HCT116 (cell line): ENCODE measurements around the gene DHRS7C.

Experiments
- CTCF ChIP-seq, 3 experiments: fragments of 200-600 bp in 1 of 3; sonication (generic) in 1 of 3; IDR thresholded peaks in 2 of 3; conservative IDR thresholded peaks in 1 of 3; 2 replicates each; pipeline ENCODE4 v1.5.1; 2012 to 2017; ENCODE audit warnings: low read depth in 2 of 3, low read length in 2 of 3, antibody characterized with exemption in 1 of 3, borderline replicate concordance in 1 of 3, control low read depth in 1 of 3, mild to moderate bottlenecking in 1 of 3, mixed read lengths in 1 of 3, mixed run types in 1 of 3, moderate library complexity in 1 of 3; ENCODE audit not compliant: insufficient read depth in 1 of 3
- EZH2 ChIP-seq: fragments of 200-600 bp; sonication (generic); IDR thresholded peaks from 2 replicates; pipeline ENCODE4 v1.6.1; 2017; ENCODE audit warnings: antibody characterized with exemption, mixed run types
- TF ChIP-seq, protein P1 (sequence below): IDR thresholded peaks from 2 replicates; pipeline ENCODE4 v1.6.1; 2012; ENCODE audit warnings: low read depth

GRCh38 chr17:9729735-9730420, 61.5 kb downstream of the DHRS7C start:
- TF ChIP-seq EZH2: no peak
- TF ChIP-seq, protein P1, sequence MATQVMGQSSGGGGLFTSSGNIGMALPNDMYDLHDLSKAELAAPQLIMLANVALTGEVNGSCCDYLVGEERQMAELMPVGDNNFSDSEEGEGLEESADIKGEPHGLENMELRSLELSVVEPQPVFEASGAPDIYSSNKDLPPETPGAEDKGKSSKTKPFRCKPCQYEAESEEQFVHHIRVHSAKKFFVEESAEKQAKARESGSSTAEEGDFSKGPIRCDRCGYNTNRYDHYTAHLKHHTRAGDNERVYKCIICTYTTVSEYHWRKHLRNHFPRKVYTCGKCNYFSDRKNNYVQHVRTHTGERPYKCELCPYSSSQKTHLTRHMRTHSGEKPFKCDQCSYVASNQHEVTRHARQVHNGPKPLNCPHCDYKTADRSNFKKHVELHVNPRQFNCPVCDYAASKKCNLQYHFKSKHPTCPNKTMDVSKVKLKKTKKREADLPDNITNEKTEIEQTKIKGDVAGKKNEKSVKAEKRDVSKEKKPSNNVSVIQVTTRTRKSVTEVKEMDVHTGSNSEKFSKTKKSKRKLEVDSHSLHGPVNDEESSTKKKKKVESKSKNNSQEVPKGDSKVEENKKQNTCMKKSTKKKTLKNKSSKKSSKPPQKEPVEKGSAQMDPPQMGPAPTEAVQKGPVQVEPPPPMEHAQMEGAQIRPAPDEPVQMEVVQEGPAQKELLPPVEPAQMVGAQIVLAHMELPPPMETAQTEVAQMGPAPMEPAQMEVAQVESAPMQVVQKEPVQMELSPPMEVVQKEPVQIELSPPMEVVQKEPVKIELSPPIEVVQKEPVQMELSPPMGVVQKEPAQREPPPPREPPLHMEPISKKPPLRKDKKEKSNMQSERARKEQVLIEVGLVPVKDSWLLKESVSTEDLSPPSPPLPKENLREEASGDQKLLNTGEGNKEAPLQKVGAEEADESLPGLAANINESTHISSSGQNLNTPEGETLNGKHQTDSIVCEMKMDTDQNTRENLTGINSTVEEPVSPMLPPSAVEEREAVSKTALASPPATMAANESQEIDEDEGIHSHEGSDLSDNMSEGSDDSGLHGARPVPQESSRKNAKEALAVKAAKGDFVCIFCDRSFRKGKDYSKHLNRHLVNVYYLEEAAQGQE: no peak
- no peak for TF ChIP-seq CTCF (IDR thresholded peaks at IDR 0.05 in 2 of 3, conservative IDR thresholded peaks at IDR 0.05 in 1 of 3; ENCODE audit: borderline replicate concordance in 1 of 3, insufficient read depth in 1 of 3, low read depth in 2 of 3, low read length in 2 of 3)
